Stimulated activated CD4-positive, alpha-beta T cell treated with anti-CD3 and anti-CD28 coated beads, Interleukin-12 subunit alpha, Interleukin-12 subunit beta, amount 100 ng/mL, for 4 hours (primary cell): ENCODE measurements around the gene C1QTNF2.
"Not testable (repeated sequence)": the region's sequence is repeated elsewhere in the genome, so short reads cannot be mapped to it uniquely, and the experiment has no call there.

Experiments used
- DNase-seq: peaks from one replicate; pipeline ENCODE4 v3.0.0-alpha.2; 2020

Gene C1QTNF2

GRCh38 chr5:160370713-160371034 lies 248 bp upstream of the C1QTNF2 start:
- DNase-seq: no peak

GRCh38 chr5:160367885-160368284 lies 2.5 kb downstream of the C1QTNF2 start:
- no peak for DNase-seq

GRCh38 chr5:160367261-160367660 lies 3.2 kb downstream of the C1QTNF2 start:
- DNase-seq: no peak

- no peak for DNase-seq
Observed at GRCh38 chr5:160366230-160366629, 4.2 kb downstream of the C1QTNF2 start.

DNA sequence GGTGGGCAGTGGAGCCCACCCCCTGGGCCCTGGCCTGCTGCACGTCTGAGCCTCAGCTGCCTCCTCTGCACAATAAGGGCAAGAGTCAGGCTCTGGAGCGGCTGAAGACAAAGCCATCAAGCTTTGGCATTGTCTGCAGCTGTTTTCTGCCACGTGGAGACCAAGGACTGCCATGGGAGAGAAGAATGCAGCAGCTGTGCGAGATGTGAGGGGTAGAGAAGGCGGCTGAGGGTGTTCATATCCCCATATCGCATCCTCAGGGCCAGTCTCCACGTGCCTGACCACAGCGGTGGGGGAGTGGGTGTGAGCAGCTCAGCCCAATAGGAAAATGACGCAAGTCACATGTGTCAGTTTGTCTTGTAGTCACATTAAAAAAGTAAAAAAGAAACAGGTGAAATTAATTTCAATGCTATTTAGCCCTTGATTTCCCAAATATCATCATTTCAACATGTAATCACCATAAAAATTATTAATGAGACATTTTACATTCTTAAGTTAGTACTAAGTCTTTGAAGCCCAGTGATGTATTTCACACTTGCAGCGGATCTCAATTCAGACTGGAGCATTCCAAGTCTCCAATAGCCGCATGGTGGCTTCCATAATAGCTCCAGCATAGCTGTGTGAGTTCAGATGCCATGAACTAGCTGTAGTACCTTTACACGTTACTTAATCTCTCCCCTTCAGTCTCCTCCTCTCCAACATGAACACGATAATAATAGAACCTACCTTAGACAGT lies 6.6 kb downstream of the C1QTNF2 start:
- no peak for DNase-seq

- DNase-seq: no peak
Observed at GRCh38 chr5:160363211-160363610, 7.2 kb downstream of the C1QTNF2 start.

GRCh38 chr5:160361624-160362228 lies 8.7 kb downstream of the C1QTNF2 start:
- no peak for DNase-seq

DNA sequence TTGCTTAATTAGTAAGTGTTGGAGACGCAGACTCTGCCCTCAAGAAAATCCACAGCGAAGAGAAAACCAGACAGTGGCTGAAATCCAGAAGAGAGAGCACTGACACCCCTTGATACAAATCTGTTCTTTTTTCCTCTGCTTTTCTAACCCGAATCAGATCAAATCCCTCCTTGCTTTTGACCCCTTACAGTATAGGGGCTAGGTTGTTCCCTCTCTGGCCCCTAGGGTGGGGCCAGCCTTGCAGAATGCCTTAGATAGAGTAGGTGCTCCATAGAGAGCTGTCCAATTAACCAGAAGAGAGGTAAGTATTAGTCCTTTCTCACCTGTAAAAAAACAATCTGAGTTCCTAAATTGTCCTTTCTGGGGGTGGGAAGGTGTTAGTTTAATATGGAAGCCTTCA lies 10.1 kb downstream of the C1QTNF2 start:
- no peak for DNase-seq

GRCh38 chr5:160359816-160360215 lies 10.6 kb downstream of the C1QTNF2 start:
- no peak for DNase-seq

DNA sequence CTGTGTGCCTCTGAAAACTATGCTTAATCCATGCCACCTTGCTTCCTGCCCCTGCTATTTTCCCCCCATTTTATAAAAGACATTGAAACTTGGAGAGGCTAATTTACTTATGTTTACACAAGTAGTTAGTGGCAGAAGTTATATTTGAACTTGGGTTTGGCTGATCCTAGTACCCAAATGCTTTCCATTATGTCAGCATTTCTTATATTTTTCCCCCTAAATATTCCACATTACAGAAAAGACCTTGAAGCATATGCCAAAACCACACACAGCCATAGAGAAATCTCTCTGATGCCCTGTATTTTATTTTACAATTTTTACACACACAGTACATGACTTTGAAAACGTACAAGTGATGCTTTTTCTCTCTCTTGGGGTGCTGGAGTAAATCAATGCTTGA lies 11.2 kb downstream of the C1QTNF2 start:
- no peak for DNase-seq

DNA sequence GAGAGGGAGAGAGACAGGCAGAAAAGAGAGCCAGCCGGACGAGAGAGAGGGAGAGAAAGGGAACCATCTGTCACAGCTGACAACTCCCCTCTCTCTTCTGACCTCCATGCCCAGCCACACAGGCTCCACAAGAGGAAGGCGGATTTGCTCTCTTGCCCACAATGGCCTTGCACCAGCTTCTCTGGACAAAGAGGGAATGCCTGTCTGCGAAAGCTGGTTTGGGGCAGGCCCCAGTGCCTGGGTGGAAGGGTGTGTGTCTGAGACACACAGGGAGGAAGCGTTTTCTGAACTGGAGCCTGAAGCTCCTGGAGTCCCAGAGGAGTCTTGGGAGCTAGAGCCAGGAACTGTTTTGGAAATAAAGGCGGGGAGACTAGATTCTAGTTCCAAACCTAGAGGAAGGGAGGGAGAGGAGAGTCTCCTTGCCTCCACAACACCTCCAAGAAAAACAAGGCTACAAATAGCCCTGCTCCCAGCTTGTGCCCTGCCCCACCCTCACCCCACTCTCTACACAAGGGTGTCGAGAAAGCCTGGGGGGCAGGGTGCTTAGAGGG lies 12.5 kb downstream of the C1QTNF2 start:
- DNase-seq: no peak

GRCh38 chr5:160357394-160357793 lies 13.0 kb downstream of the C1QTNF2 start:
- DNase-seq: no peak

DNA sequence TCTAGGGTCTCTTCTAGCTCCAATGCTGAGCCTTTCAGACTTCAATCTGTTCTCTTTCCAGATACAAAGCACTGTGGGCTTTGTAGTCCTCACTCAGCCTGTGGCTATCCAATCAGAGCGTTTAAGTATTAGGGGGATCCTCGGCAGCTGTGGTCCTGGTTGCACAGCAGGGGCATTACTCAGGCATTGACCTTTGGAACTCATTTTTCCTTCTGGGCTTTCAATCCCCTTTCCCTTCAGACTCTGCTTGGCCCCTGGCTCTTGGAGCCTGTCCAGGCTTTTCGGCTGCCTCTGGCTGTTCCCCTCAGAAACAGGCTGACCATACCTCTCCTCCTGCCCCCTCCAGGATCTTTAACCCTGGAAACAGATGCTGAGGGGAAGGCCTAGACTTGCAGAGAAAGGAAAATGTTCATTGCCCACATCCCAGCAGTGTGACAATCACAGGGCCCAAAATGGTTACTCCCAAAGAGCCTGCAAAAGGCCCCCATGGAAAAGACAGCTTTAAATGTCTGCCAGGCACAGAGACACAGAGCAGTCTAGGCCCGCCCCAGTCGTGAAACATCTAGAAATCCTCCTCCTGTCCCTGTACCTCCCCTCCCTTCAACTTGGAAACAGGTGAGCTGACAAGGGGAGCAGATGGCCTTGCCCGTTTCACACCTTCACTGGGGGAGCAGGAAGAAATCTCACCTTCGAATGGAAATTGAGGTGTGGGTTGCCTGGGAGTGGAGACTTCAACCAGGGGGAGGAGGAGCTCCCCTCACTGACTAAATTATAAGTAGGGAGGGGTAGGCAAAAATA lies 13.7 kb downstream of the C1QTNF2 start:
- DNase-seq: no peak

- DNase-seq: no peak
Observed at GRCh38 chr5:160354666-160355065, 15.8 kb downstream of the C1QTNF2 start.

DNA sequence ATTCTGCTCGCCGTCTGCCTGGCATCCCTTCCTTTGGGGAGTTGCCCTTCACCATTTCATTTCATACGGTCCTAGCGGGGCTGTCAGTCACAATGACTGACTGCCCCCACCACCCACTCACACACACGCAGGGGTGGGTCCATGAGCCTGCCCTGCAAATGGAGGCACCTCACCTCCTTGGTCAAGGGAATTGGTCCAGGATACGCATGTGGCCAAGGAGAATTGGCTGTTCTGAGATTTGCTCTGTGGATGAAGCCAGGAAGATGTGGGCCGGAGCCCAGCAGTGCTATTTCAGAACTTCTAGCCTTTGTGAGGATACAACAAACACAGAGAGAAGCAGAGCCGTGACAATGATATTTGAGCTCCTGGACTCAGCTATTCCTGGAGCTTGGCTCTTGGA lies 17.0 kb downstream of the C1QTNF2 start:
- no peak for DNase-seq

DNA sequence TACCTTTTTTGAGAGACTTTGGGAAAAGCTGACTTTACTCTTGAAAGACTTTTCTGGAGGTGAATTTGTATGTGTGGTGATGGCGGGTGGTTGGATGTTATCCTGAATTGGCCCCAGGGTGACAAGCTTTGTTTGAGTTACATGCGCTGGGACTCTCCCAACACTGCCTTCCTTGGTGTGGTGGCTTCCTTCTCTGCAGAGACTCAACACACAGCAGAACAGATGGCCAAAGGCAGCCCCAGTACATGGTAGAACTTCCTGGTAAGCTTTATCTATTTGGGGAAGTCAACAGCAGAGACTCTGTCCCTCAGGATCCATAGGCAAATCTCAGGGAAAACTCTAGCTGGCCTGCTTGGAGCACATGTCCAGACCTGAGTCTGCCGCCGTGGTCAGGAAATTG lies 18.1 kb downstream of the C1QTNF2 start:
- DNase-seq: no peak

DNA sequence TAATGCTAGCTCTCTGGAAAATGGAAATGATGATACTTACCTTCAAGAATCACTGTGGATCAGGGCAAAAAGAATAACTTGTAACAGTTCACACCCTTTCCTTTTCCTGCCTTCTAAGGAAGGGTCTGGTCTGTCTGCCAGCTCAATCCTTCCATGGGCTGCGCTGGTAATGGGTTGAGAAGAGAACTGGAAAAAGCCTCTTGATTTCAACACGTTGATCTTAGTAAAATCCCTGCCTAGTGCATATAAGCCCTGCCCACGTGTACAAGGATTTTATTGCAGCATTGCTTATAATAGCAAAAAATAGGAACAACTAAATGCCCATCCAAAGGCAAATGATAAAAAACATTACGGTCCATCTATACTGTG lies 20.5 kb downstream of the C1QTNF2 start:
- no peak for DNase-seq

DNA sequence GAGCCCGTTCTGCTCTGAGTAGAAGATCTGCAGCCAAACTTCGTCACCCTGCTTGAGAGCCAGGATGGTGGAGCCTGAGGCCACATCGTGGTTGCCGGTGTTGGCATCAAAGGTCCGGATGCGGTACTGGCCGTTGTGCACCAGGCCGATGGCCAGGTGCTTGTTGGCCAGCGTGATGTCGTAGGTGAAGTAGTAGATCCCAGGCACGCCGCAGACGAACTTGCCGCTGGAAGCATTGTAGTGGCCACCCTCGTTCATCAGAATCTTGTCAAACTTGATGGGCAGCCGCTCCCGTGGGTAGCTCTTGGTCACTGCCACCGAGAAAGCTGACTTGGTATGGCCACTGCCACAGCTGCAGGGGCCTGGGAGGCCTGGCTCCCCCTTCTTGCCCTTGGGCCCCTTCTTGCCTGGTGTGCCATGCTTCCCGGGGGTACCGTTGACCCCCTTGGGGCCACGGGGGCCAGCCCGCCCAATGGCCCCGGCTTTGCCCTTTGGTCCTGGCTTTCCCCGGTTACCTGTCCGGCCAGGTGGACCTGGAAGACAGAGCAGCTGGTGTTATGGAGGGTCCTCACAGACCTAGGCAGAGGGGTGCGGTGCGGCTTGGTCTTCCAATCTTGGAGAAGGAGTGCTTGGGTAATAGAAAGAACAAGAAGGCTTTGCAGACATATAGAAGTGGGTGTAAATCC lies 21.0 kb downstream of the C1QTNF2 start:
- DNase-seq: no peak

GRCh38 chr5:160348080-160348479 lies 22.3 kb downstream of the C1QTNF2 start:
- no peak for DNase-seq

DNA sequence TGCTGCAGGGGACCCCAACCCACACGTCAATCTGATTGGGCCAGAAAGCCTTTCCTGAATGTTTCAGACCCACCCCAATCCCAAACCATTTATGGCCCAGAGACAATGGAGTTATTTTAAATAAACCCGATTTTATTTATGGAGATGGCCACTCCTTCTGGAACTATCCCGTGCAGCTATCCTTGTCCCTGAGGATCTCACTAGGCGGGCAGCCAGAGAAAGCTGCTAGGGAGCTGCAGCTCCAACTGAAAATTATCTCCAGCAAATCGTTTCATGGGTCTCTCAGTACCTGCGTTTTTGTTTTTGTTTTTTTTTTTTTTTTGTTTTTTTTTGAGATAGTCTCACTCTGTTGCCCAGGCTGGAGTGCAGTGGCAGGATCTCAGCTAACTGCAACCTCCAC lies 23.0 kb downstream of the C1QTNF2 start:
- no peak for DNase-seq

- DNase-seq: no peak
Observed at GRCh38 chr5:160342413-160342941, 27.9 kb downstream of the C1QTNF2 start.

- no peak for DNase-seq
Observed at GRCh38 chr5:160341309-160341870, 29.0 kb downstream of the C1QTNF2 start.

- not testable (repeated sequence) for DNase-seq
Observed at GRCh38 chr5:160340513-160340912, 29.9 kb downstream of the C1QTNF2 start.
